NB4 (cell line): ENCODE data around the gene RTP3.

ENCODE experiments used
- CTCF ChIP-seq: IDR thresholded peaks from one replicate; pipeline ENCODE4 v1.5.1; 2012; ENCODE audit warnings: low read depth, low read length
- MAX ChIP-seq: IDR thresholded peaks from 2 replicates; pipeline ENCODE4 v1.6.1; 2011; ENCODE audit warnings: low read depth, low read length
- MYC ChIP-seq: IDR thresholded peaks from 2 replicates; pipeline ENCODE4 v1.6.1; 2011; ENCODE audit warnings: low read depth, low read length
- POLR2A ChIP-seq: IDR thresholded peaks from 2 replicates; pipeline ENCODE4 v1.6.1; 2011; ENCODE audit warnings: mild to moderate bottlenecking; ENCODE audit not compliant: insufficient read length; ENCODE audit errors: extremely low read depth

- TF ChIP-seq CTCF (no peak), POLR2A (no peak), MAX (no peak), MYC (no peak)
Measured at GRCh38 chr3:46489381-46489780, 8.4 kb upstream of the RTP3 start.
